COR-L47 (cell line): ENCODE results near the gene KRTAP17-1.
"Not testable (repeated sequence)": the region's sequence is repeated elsewhere in the genome, so short reads cannot be mapped to it uniquely, and the experiment has no call there.

Experiments
- DNase-seq: peaks from one replicate; lab custom pipeline; 2025; lab: John Stamatoyannopoulos, UW

The KRTAP17-1 gene, protein sequence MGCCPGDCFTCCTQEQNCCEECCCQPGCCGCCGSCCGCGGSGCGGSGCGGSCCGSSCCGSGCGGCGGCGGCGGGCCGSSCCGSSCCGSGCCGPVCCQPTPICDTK

DNA sequence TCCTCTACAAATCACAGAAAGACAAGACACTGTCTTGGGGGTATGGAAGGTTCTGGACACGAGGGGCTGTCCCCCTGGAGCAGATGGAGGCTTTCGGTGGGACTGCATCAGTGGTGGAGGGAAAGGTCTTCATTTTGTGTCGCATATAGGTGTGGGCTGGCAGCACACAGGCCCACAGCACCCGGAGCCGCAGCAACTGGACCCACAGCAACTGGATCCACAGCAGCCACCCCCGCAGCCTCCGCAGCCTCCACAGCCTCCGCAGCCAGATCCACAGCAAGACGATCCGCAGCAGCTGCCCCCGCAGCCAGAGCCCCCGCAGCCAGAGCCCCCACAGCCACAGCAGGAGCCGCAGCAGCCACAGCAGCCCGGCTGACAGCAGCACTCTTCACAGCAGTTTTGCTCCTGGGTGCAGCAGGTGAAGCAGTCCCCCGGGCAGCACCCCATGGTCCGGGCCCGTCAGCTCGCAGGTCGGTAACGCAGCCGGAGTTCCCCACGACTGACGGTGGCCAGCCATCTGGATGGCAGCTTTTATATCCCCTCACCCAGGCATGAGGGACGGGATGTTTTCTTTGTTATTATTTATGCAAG lies at the start of gene KRTAP17-1:
Gene KRTAP17-1, minus strand, starts transcription at position 507 of the 591 bp plus-strand sequence. Its CDS starts 60 bp downstream, at position 447.
- no peak for DNase-seq

DNA sequence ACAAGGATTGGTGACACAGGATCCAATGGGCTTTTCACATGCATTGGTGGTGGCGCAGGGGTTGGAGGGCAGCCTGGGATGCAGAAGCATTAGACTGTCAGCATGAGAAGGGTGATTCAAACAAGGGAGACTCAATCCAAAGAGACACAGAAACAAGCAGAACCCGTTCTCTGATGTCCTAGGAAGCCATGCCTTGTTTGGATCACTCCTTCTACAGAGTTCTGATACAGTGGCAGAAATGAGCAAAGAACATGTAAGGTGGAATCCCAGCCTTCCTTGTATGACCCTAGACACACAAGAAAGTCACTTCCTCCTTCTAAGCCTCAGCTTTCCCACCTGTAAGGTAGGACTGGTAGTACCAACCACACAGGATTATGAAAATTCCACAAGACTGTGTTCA lies 48.4 kb upstream of the KRTAP17-1 start:
- DNase-seq, result no peak

DNA sequence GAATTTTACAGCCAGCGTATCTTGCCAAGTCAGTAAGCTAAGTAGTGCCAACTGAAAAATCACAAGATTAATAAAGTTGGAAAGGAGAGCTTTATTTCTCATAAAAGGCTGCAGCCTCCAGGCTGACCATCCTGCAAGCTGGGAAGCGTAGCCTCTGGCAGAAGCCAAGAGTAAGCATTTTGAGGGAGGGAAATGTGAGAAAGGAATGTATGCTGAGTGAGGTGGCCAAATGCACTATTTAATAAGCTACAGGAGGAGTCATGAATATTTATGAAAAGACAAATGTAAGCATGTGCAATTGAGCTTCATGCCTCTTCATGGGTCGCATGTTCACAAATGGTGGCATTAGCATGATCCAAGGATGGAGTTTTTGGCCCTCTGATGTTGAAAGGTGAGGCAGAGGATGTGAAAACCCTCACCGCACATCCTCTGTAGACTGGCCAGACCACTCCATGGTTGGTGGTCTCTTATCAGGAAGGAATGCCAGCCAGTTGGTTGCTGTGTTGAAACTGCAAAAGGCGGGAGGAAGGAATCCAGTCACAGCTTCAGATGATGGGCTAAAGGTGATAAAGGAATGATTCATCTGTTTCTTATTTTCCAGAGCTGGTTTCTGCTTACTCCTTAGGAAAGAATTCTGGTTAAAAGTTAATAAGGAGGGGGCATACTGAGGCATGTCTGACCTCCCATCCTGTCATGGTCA lies 44.9 kb upstream of the KRTAP17-1 start:
- DNase-seq, result no peak

DNA sequence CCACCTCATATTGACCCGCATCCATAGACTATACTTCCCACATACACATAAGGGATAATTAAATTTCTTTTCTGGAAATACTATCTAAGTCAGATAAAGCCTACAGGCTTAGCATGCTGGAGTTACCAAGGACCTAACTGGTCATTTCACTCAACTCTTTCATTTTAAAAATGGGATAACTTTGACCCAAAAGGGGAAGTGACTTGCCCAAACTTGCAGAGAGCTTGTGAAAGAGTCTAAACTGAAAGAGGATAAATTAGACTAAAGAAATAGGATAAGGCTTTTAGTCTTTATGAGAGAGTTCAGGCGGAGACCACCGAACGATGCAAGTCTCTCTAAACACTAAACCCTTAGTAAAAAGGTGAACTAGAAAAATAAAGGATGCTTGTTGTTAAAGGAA lies 39.0 kb upstream of the KRTAP17-1 start:
- no peak for DNase-seq

DNA sequence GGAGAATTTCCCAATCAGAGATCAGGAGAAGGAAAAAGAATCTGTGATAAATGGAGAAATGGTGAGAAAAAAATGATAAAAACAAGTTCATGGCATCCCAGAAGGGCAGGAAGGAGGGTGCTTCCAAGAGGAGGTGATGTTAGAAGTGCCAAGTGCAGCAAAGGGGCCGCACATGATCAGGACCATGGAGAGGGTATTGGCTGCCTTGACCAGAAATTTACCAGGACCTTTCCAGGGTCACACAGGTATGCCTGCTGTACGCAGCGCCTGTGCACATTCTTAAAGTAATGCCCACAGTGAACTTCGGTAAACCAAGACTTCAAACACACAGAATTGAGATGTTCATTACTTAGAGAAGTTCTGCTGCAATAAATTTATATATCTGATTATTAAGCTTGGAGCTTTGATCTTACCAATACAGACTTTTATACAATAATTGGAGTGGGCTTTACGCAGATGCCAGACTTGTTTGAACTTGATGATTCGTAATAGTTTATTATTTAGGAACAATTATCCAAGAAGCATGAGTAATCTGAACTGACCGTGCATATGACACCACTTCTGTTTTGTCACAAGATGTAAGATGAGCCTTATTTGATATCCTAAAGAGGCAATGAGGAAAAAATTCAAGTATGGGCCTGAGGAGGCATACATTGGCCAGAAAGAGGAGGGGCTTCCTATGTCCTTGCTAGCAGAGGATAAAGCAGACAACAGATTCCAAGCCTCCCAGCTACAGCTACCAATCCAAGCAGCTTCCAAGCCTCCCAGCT lies 37.3 kb upstream of the KRTAP17-1 start:
- DNase-seq, result no peak

DNA sequence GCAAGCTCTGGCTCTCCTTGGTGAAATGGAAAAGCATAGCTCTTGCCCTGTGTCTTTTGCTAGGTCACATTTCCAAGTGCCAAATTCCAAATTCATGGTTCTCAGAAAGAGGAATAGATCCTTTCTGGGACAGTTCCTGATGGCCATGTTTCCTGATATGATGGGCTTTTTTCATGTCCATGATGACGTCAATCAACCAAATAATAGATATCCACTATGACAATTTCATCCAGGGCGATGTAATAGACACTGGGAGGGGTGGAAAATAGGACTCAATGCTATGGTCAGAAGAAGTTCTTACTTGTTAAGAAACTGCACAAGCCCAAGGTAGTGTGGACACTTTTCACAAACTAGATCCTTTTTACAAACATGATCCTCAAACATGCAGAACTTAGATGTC lies 35.7 kb upstream of the KRTAP17-1 start:
- no peak for DNase-seq

DNA sequence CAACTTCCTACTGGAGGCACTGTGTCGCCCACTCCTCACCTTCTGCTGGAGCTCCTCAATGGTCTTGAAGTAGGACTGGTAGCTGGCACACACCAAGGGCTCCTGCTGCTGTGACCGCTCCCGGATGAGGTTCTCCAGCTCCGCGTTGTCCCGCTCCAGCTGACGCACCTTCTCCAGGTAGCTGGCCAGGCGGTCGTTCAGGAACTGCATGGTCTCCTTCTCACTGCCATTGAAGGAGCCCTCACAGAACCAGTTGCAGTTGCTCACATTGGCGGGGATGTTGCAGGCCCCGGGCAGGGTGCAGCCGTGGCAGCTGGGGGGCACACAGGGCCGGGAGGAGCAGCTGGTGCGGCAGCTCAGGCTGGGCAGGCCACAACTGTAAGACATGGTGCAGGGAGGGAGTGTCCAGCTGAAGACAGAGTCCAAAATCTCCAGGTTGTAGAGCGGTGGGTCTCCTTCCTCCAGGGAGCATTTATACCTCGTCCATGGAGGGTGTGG lies 34.9 kb upstream of the KRTAP17-1 start, which contains the start of gene KRT33A:
Gene KRT33A, minus strand, starts transcription at position 448 of the 498 bp plus-strand sequence. Its CDS starts 61 bp downstream, at position 387.
- DNase-seq, result not testable (repeated sequence)

DNA sequence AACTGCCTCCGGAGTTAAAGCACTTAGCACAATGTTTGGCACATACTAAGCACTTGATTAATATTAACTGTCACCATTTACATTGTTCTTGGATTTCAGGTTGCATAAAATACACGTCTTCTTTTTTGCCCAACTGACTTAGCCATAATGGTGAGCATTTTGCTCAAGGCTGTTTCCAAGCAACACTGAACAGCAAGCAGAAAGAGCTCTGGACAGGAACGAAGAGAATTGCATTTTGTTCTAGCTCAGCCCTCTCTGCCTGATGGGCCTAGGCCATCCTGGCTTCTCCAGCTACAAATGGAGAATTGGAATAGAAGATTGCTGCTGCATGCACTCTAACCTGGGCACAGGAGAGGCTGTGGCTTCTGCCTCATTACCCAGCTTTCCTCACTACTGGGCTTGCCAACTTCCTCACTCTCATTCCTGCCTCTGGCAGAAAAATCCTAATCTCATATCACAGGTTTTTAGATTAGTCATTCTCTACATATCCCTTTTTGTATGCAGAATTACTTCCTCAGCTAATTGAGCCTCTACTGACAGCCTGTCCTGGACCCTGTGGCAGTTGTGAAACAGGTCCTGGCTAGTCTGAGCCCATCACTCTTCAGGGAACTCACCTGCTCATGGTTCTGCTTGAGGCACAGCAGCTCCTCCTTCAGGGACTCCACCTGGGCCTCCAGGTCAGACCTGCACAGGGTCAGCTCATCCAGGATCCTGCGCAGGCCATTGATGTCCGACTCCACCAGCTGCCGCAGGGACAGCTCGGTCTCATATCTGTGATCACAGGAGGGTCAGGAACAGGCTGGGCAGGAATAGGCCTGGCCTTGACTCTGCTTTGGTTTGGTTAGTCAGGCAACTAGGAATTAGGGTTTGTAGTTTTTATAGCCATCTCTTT lies 32.6 kb upstream of the KRTAP17-1 start:
- no peak for DNase-seq

DNA sequence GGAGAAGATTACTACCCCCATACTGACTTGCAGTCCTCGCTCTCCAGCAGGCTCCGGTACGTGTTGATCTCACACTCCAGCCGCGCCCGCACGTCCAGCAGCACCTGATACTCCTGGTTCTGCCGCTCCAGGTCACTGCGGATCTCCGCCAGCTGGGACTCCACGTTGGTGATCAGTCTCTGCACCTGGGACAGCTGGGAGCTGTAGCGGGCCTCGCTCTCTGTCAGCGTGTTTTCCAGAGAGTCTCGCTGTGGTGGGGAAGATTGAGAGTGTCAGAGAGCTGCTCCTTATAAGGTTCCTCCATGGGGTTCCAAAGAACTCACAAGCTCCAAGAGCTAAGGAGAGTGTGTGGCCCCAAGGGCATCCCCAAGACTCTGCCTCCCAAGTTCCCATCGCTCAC lies 30.9 kb upstream of the KRTAP17-1 start:
- not testable (repeated sequence) for DNase-seq

DNA sequence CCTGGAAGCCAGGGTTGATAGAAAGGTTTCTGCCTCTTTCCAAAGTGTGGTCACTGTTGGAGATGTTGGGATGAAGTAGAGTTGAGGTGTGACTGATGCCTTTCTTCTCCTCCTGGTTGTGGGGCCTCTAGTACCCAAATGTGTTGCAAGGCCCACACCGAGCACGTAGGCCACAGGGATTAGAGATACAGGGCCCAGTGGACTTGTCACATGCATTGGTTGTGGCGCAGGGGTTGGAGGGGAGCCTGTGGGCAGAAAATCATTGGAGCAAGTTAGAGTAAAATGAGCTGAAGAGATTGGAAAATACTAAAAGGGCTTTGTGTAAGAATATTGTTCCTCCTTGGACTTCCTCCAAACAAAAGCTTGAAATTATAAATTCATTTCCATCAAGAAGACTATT lies 30.5 kb upstream of the KRTAP17-1 start:
- DNase-seq, result no peak

DNA sequence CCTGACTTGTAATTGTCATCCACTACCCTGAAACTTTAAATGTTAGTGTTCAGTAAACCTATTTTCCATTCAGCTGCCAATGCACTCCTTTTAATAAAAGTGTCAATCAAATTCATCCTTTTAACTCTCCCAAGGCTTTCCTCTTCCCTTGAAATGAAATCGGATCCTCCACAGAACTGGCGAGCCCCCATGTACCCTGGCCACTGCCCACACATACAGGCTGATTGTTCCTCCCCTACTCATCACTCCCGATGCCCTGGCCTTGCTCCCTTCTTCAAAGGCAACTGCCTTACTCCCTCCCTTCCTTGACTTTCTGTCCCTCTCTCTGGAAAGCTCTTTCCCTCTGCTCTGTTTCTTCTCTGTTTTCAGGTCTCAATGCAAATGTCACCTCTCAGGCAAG lies 27.5 kb upstream of the KRTAP17-1 start:
- no peak for DNase-seq

DNA sequence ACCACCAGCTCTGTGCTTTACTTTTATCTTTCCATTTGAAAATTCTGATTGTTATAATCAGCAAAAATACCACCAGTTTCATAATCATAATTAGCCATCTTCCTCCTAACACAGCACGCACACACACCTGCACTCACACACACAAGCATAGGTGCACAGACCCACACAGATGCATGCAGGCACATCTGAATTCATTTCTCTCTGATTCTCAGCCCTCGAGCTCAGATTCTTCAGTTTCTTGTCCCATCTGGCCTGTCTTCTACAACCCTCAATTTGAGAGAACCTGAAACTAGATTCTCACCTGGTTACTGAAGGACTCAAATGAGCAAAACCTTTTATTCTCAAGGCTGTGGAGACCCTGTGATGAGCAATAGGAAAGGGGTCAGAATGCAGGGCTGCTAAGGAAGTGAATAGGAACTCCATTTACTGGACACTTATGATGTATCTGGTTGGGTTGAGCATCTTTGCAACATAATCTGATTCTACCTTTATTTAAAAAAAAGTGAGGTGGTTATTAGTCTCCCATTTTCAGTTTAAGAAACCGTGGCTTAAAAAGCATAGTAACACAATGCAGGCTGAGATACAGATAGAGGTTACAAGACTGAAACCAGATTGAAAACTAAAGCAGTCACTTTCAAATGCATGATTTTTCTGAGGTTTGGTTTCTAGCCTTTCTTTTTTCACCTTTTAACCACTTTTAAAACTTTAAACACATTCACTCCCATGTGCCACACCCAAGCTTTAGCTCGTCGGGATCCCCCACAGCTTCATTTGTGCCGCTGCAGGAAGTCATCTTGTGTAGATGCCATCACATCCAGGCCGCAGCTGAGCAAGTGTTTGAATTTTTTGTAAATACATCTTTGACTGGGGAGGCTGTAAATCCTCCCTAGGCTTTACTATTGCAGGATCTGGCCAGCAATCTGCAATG lies 25.7 kb upstream of the KRTAP17-1 start:
- DNase-seq, result no peak

DNA sequence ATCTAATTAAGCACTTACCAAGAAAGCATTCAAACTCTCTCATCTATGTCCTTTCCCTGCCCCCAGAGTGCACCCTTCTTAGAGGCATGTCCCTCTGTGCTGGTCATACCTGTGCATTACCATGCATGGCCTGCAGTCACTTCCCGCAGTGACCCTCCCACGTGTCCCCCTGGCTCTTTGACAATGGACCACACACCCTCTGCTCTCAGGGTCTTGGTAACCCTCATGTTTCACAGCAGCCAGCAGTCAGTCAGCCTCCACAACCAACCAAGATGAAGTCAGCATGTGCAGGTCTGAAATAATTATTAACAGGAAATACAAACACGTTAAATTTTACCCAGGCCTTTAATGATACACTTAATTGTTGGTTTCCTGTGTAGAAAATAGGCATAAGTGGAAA lies 25.0 kb upstream of the KRTAP17-1 start:
- no peak for DNase-seq

DNA sequence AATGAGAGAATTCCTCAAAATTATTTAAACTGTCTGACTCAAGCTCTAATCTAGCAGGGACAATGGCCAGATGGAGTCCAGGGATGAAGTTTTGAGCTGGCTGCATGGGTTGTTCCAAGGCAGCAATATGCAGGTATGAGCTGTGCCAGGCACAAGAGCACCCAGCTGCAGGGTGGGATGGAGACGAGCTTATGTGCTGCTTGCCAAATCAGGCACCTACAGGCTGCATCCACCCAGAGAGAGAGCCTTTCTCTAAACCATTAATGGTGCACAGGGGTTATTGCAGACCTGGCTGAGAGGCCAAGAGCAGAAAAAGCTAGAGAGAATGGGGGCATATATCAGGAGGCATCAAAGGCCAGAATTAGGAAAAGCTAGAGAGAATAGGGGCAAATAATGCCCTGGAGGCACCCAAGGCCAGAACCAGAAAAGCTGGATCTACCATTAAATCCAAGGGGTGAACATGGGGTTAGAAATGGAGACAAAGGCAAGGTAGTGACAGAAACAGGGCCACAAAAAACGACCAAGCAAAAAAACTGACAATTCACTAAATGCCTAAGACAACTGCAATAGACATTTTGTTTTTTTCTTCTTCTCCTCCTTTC lies 24.2 kb upstream of the KRTAP17-1 start:
- no peak for DNase-seq

DNA sequence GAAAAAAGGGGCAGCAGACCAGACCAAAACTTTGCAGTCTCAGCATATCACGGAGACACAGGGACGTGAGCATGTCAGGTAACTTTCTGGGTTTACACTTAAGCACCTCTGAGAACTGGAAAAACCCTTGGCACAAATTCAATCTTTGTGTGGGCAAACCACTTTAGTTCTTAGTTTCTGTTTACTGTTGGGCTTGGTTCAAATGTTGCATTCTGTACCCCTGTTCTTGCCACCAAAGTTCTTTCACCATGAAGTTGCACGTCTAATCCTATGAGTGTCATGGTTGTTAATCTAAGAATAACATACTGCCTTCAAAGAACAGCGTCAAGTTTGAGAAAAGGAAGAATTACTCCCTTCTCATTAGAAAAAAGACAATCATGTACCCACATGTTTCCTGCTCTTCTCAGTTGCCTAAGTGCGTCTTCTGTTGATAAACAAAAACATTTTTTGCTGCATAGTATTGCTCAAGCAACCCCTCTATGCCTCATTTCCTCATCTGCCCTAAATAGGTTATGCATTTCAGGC lies 23.5 kb upstream of the KRTAP17-1 start:
- no peak for DNase-seq

DNA sequence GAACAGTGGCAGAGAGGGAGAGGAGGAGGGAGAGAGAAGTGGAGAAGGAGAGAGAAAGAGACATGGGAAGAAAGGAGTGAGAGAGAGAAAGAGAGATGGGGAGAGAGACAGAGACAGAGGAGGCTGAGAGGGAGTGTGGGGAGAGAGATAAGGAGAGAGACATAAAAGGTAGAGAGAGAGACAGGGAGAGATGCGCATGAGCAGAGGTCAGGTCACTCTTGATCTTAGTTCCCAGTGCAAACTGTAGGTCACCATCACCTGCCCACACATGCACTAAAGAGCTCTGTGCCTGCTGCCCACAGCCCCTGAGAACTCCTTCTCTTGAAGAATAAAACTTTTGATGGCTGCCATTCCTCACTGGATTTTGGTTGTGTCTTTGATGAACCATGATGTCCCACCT lies 20.2 kb upstream of the KRTAP17-1 start:
- DNase-seq, result no peak

DNA sequence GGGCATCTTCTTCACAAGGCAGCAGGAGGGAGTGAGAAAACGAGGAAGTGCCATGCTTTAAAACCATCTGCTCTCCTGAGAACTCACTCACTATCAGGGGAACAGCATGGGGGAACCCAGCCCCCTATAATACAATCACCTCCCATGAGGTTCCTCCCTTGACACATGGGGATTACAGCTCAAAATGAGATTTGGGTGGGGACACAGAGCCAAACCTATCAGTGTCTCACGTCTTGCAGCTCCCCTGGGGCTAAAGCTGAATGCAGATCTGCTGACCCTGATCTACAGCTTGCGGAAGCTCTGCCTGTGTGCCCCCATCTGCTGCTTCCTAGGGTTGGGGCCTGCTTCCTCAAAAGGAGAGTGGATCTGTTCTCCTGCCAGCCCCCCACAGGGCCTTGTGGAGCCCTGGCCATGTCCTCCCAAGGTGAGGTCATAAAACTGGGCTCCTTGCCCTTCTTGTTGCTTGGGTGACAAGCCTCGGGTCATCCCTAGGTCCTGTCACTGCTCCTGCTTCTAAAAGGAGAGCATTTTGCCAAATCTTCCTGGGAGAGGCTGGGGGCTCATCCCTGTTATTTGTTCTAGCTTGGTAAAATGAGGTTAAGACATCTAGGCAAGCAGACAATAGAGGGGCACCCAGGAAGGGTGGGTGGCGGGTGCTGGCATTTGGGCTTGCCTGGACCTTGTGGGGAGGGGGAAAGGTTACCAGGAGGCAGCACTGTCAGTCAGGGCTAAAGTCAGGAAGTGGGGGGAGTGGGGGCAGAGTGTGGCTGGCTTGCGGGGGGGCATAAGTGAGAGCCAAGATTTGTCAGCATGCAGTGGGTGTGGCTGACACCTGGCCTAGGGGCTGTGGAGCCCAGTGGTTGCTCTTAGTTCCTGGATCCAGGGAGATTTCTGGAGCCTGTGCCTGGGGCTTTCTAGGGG lies 19.1 kb upstream of the KRTAP17-1 start:
- no peak for DNase-seq

DNA sequence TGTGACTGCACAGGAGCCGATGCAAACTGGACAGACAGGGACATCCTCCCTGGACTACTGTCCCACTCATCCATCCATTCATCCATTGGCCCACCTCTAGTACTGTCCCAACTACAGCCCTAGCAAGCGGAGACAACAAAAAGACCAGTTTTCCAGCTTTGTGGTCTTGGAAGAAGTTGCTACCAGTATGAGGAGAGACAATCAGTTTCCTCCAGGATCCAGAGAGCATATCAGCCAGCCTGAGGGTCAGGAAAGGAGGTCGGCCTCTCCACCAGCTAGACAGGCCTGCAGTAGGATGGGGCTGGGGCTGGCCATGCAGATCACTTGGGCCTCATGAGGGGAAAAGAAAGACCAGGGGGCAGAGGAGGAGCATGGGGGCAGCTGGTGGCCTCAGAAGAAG lies 18.3 kb upstream of the KRTAP17-1 start:
- DNase-seq, result no peak

DNA sequence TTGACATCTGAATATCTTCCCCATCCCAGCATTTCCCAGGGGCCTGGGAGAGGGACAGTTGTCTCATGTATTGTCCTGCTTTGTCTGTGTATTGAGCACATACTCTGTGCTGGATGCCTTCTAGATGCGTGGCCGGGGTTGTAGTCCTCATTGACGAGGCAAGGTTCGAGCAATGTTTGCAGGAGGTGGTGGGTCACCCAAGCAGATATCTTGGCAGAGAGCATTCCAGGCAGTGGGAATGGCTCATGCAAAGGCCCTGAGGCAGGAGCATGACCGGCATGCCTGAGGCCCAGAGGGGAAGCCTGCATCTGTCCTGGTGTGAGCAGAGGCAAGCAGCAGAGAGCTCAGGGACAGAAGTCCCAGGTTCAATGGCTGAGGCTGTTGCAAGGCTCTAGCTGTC lies 17.6 kb upstream of the KRTAP17-1 start:
- no peak for DNase-seq
